Right cardiac atrium (tissue), 5 donors: ENCODE measurements around the gene DRD3. TPM values are rescaled to one million over a fixed set of nuclear protein-coding genes. Genes with fewer than 3 reads are reported as not detected.
A peak's percentile ranks its signal among the peaks of the same experiment; 100 is the strongest.

Source experiments
- ATAC-seq, 2 donors: fragments of 200-7000 bp; cut with Tn5 transposase; one replicate each; pipeline versions ENCODE4 v1.8.0 to v1.9.1; 2020; ENCODE audit warnings: moderate library complexity in 2 of 2, mild to moderate bottlenecking in 1 of 2
- DNase-seq, 3 donors: peaks; one replicate each; pipeline ENCODE4 v3.0.0-alpha.2; 2020
- H3K27ac ChIP-seq: one replicate; pipeline ENCODE4 v1.5.1; 2013; ENCODE audit warnings: mild to moderate bottlenecking, low read length, control low read depth, moderate library complexity
- H3K27me3 ChIP-seq: one replicate; pipeline ENCODE4 v1.6.1; 2013; ENCODE audit not compliant: control insufficient read depth, insufficient read depth
- H3K4me1 ChIP-seq: one replicate; pipeline ENCODE4 v1.6.1; 2013; ENCODE audit warnings: low read length; ENCODE audit not compliant: control insufficient read depth, insufficient read depth
- H3K4me3 ChIP-seq: one replicate; pipeline ENCODE4 v1.5.1; 2013; ENCODE audit warnings: low read length, control low read depth
- H3K9me3 ChIP-seq: one replicate; pipeline ENCODE4 v1.6.1; 2013; ENCODE audit warnings: low read length; ENCODE audit not compliant: control insufficient read depth
- WGBS: extraction: QIAGEN DNeasy Blood & Tissue Kit; methylation state at CpG from one replicate; pipeline ENCODE4 v1.1.7; 2013; 5-methylcytosine and 5-hydroxymethylcytosine counted together
- intact Hi-C, 4 donors: fragments of 100-400 bp; cut with DNase I; formaldehyde crosslinking; loops; one replicate each; pipeline versions ENCODE4 v1.11.0 to v1.14.0; 2022 to 2023
- polyA plus RNA-seq: library from polyadenylated mRNA; stranded (reverse); fragments of 200-250 nt; gene quantifications from one replicate; pipeline ENCODE4 v1.2.3, GENCODE V29; 2013
- total RNA-seq, 4 donors: library from RNA; stranded (reverse); fragmentation: NEBNext Ultra II Directional; extraction: Animal tissue kit (Norgen Biotek cat#: 25700); gene quantifications; one replicate each; pipeline ENCODE4 v1.2.1, GENCODE V29; 2021
- donor health status: healthy with polysubstance abuse.
- donor health status: DM: no; HTN: yes; CAD: no.
- donor health status: DM: no; HTN: no; CAD: no.
- donor health status: DM: no; HTN: yes; CAD: no; lungs with severe emphysema.
- donor health status: DM: yes; HTN: yes; CAD: no.

The DRD3 gene
- total and polyA plus RNA-seq, 5 donors = not detected

DNA sequence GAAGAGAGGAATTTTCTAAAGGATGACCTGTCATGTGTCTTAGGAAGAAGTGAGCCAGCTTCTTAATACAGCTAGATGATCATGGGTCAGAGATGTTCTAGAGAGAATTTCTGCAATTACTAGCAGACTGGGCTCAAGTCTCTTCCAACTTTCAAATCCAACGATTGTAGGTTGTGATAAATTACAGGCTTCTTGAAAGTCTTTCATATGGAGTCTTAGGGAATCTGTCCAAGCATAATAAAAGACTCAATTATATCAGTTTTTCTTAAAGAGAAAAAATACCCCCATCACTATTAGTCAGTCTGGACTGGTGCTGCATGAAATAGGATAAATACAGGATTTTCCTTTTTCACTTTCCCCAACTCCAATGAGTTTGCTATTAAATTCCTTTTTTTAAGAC, 59.1 kb downstream of the DRD3 start:
- 37% methylated on average over 1 of the region's 1 CpG for WGBS
- DNase-seq (no peak), ATAC-seq (no peak)
- Histone ChIP-seq H3K27ac (no peak overlapping the region), H3K4me3 (no peak overlapping the region), H3K4me1 (peaks cover 2% of the 10 kb centered on the region), H3K9me3 (no peaks in the 10 kb centered on the region), H3K27me3 (no peaks in the 10 kb centered on the region)
- intact Hi-C loops = no loop called here

DNA sequence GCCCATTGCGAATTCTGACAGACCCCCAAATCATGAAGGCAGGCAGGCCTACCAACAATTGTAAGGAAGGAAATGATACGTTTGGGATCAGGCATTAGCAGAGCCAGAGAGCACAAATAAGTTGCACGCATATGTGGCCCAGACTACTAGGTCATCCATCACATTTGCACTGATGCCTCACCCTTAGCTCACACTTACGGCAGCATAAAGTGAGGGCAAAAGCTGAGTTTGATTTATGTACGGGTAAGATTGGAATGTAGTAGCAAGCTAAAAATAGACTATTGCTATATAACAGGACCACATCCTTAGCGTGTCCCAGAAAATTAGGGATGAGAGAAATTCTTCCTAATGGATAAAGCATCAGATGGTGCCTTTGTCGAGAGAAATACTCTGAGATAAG, 63.7 kb downstream of the DRD3 start:
- 81% methylated on average over 7 of the region's 7 CpGs for WGBS
- H3K4me3 ChIP-seq = no peak overlapping the region
- H3K4me1 ChIP-seq = no peaks in the 10 kb centered on the region
- no peaks in the 10 kb centered on the region for H3K9me3 ChIP-seq
- H3K27ac ChIP-seq = no peak overlapping the region
- ATAC-seq (no peak), DNase-seq (no peak)
- no peaks in the 10 kb centered on the region for H3K27me3 ChIP-seq
- intact Hi-C loops = no loop called here

DNA sequence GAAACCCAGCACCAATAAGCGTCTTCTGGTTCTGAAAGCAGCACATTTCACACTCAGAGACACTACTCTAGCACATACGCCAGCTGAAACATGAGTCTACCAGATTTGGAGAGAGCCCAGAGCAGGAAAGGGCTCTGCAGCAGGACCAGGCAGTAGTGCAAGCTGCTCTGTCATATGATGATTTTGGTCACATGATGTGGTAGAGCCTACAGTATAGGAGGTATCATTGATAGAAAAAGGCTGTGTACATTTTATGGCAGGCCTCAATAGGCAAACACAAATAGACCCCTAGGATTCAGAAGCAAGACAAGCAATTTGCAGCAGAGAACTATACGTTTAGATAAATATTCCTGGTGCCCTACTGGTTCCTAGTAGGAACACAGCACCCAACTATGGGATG, 64.1 kb downstream of the DRD3 start:
- WGBS = 87% methylated on average over 3 of the region's 3 CpGs
- Histone ChIP-seq H3K27me3 (no peaks in the 10 kb centered on the region), H3K4me1 (no peaks in the 10 kb centered on the region), H3K9me3 (no peaks in the 10 kb centered on the region), H3K4me3 (no peak overlapping the region), H3K27ac (no peak overlapping the region)
- intact Hi-C loops = no loop called here
- ATAC-seq (no peak), DNase-seq (no peak)

DNA sequence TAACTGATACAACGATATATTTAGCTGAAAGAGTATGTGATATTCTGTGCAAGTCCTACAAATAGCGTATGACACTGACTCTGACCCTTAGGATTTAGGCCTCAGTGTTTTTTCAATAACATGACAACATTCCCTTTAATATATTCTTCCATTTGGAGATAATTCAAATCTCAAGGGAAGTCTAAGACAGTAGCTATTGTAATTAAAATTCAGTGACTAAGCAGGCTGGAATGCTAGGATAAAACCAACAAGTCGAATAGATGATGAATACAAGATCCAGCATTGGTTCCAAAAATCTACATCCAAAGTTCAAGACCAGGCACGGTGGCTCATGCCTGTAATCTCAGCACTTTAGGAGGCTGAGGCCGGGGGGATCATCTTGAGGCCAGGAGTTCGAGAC, 66.2 kb downstream of the DRD3 start:
- 60% methylated on average over 6 of the region's 6 CpGs for WGBS
- DNase-seq (no peak), ATAC-seq (no peak)
- Histone ChIP-seq H3K27me3 (no peaks in the 10 kb centered on the region), H3K4me3 (no peak overlapping the region), H3K9me3 (no peaks in the 10 kb centered on the region), H3K27ac (no peak overlapping the region), H3K4me1 (no peaks in the 10 kb centered on the region)
- intact Hi-C loops = no loop called here

DNA sequence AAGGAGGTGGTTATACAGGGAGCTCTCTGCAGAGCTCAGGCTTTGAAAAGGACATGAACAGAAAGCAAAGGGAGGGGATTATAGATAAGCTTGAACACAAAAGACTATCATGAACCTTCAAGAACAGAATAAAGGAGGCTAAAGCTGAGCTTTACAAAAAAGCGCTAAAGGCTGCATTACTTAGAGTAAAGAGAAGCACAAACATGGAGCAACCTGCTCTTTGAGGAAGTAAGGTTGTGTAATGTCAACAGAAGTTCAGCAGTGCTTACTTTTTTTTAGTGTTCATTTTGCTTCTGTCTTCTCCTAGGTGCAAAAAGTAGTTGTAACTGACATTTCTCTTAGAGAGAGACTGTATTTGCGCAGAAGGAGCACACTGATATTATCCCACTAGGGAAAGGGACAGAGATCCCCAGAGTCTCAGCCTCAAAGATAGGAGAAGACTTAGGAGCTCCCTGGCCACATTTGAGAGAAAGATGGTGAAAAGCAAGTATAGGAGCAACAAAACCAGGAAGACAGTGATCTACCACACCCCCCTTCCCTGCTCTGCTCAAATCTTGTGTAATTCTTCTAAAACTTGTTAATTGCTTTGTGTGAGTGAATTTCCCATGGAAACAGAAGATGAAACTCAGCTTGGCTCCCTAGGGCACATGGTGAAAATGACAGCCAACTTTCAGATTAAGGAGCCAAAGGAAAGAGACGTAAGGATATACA, 67.6 kb downstream of the DRD3 start:
- Histone ChIP-seq H3K27ac (no peak overlapping the region), H3K9me3 (no peaks in the 10 kb centered on the region), H3K27me3 (no peaks in the 10 kb centered on the region), H3K4me1 (no peaks in the 10 kb centered on the region), H3K4me3 (no peak overlapping the region)
- intact Hi-C loops = no loop called here
- DNase-seq = no peak
- ATAC-seq = no peak
- WGBS = 73% methylated on average over 3 of the region's 3 CpGs

DNA sequence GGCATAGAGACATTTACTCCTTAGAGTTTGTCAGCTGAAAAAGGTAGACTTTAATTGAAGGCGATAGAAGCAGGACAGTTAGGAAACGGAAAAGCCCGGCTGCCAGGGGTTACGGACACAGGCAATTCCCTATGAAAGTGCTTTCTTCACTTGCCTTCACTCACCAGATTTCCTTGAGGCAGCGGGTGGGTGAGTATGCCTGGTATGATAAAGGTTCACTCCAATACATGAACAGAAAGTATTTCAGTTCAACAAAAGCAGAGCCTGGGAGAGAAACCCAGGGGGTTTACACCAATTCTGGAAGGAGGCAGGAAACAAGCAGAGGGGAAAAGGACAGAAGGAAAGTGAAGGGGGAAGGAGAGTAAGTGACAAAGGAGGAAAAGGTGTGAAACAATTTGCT, 68.4 kb downstream of the DRD3 start:
- no peak for DNase-seq
- intact Hi-C loops = no loop called here
- WGBS = 41% methylated on average over 5 of the region's 5 CpGs
- no peaks in the 10 kb centered on the region for H3K4me1 ChIP-seq
- no peak overlapping the region for H3K27ac ChIP-seq
- no peaks in the 10 kb centered on the region for H3K27me3 ChIP-seq
- ATAC-seq = no peak
- no peak overlapping the region for H3K4me3 ChIP-seq
- H3K9me3 ChIP-seq = no peaks in the 10 kb centered on the region

DNA sequence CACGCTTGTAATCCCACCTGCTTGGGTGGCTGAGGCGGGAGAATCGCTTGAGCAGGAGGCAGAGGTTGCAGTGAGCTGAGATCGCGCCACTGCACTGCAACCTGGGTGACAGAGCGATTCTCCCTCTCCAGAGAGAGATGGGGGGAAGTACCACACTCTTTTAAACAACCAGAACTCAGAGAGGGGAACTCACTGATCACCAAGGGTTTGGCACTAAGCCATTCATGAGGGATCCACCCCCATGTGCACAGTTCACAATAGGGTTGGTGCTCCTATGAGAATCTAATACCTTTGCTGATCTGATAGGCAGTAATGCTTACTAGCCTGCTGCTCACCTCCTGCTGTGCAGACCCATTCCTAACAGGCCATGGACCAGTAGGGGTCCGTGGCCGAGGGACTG, 70.7 kb downstream of the DRD3 start:
- no peaks in the 10 kb centered on the region for H3K9me3 ChIP-seq
- no peak for ATAC-seq
- H3K4me1 ChIP-seq = no peaks in the 10 kb centered on the region
- no peak overlapping the region for H3K27ac ChIP-seq
- 87% methylated on average over 8 of the region's 8 CpGs for WGBS
- intact Hi-C loops = no loop called here
- no peak for DNase-seq
- no peaks in the 10 kb centered on the region for H3K27me3 ChIP-seq
- H3K4me3 ChIP-seq = no peak overlapping the region

DNA sequence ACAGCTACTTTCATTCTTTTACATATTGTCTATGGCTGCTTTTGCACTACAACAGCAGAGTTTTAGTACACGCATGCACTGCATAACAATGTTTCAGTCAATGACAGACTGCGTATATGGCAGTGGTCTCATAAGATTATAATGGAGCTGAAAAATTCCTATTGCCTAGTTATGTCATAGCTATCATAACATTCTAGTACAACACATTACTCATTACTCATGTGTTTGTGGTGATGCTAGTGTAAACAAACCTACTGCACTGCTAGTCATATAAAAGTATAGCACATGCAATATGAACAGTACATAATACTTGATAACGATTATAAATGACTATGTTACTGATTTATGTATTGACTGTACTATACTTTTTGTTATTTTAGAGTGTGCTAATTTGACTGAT, 74.4 kb downstream of the DRD3 start:
- WGBS = 88% methylated on average over 3 of the region's 3 CpGs
- no peak for DNase-seq
- Histone ChIP-seq H3K27me3 (no peaks in the 10 kb centered on the region), H3K4me1 (no peaks in the 10 kb centered on the region), H3K27ac (no peak overlapping the region), H3K4me3 (no peak overlapping the region), H3K9me3 (no peaks in the 10 kb centered on the region)
- no peak for ATAC-seq
- intact Hi-C loops = no loop called here

DNA sequence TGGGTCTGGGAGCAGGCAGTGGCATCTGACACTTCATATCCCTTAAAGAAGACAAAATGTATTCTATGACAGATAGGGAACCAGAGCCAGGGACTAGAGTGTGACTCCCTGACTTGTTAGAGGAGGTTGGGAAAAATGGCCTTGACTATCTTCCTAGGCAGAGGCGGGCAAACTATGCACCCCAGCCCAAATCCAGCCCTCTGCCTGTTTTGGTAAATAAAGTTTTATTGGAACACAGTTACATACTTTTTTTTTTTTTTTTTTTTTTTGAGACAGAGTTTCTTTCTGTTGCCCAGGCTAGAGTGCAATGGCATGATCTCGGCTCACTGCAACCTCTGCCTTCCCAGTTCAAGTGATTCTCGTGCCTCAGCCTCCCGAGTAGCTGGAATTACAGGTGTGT, 75.0 kb downstream of the DRD3 start:
- Histone ChIP-seq H3K4me3 (no peak overlapping the region), H3K27me3 (no peaks in the 10 kb centered on the region), H3K4me1 (no peaks in the 10 kb centered on the region), H3K27ac (no peak overlapping the region), H3K9me3 (no peaks in the 10 kb centered on the region)
- no peak for ATAC-seq
- intact Hi-C loops = no loop called here
- no peak for DNase-seq
- WGBS = 87% methylated on average over 4 of the region's 4 CpGs

DNA sequence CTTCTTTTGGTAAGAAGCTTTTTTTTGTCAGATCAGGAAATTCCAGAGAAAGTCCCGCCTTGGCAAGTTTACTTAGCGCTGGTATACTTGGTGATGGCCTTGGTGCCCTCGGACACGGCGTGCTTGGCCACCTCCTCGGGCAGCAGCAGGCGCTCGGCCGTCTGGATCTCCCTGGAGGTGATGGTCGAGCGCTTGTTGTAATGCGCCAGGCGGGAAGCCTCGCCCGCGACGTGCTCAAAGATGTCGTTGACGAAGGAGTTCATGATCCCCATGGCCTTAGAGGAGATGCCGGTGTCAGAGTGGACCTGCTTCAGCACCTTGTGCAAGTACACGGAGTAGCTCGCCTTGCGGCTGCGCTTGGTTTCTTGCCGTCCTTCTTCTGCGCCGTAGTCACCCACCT, 75.7 kb downstream of the DRD3 start:
- no peak for ATAC-seq
- WGBS = 93% methylated on average over 27 of the region's 27 CpGs
- H3K4me3 ChIP-seq = no peak overlapping the region
- no peaks in the 10 kb centered on the region for H3K4me1 ChIP-seq
- H3K27ac ChIP-seq = no peak overlapping the region
- intact Hi-C loops = no loop called here
- no peak for DNase-seq
- H3K27me3 ChIP-seq = no peaks in the 10 kb centered on the region
- no peaks in the 10 kb centered on the region for H3K9me3 ChIP-seq

DNA sequence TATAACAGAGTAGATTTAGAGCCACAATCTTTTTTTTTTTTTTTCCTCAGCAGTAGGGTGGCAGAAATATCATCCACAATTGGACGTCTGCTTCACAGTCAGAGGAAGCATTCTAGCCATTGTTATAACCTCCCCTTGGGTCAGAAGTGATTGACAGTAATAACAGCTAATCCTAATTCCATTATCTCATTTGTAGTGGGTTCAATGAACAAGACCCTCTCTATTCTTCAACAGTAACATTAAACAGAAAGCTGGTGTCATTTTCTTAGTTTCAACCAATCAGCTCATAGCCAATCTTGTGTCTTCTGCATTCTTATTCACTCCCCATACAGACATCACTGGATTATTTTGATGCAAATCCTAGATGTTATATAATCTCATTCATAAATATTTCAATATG, 77.8 kb downstream of the DRD3 start:
- Histone ChIP-seq H3K27me3 (no peaks in the 10 kb centered on the region), H3K4me1 (no peaks in the 10 kb centered on the region), H3K4me3 (no peak overlapping the region), H3K9me3 (no peaks in the 10 kb centered on the region), H3K27ac (no peak overlapping the region)
- intact Hi-C loops = no loop called here
- no peak for ATAC-seq
- WGBS = 34% methylated on average over 1 of the region's 1 CpG
- no peak for DNase-seq

DNA sequence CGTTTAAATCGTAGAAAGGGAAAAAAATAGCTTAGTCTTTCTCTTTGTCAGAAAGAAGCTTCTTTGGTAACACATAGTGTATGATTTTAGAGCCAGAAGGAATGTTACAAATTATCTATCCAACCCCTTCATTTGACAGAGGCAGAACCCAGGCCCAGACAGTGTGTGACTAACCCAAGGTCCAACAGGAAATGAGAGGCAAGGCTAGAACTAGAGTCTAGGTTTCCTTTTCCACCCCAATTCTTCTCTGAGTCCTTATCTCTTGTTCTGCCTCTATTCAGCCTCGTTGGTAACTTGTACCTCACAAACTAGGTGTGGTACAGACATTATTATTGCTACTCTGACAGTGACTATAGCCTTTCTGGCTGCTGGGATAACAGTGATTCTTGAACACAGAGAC, 83.1 kb downstream of the DRD3 start:
- H3K4me3 ChIP-seq = no peak overlapping the region
- ATAC-seq (peak in 1 of 2 donors; percentile 68), DNase-seq (no peak)
- intact Hi-C loops = no loop called here
- H3K9me3 ChIP-seq = no peaks in the 10 kb centered on the region
- H3K27me3 ChIP-seq = no peaks in the 10 kb centered on the region
- peaks cover 2% of the 10 kb centered on the region for H3K4me1 ChIP-seq
- WGBS = 68% methylated on average over 3 of the region's 3 CpGs
- no peak overlapping the region for H3K27ac ChIP-seq
